Activated naive CD4-positive, alpha-beta T cell treated with anti-CD3 and anti-CD28 coated beads, Interleukin-2, amount 10 ng/mL, durations not matched to agents 5 hours and 36 hours (primary cell): ENCODE measurements around the gene SPC24. TPM values are rescaled to one million over a fixed set of nuclear protein-coding genes. Genes with fewer than 3 reads are reported as not detected.

Source experiments
- microRNA-seq: library from miRNA; unstranded; fragments of <30 nt; microRNA quantifications from one replicate; pipeline ENCODE4 v1.2.0, GENCODE V29; 2022; ENCODE audit warnings: borderline microRNAs expressed, borderline replicate concordance
- total RNA-seq, 2 experiments: library from RNA; stranded (reverse); gene quantifications; one replicate each; pipeline ENCODE4 v1.2.3, GENCODE V29; 2021

The SPC24 gene
- total RNA-seq = 10 to 100 TPM; 64.7 to 68.0 TPM

GRCh38 chr19:11155373-11156120 lies at the start of gene SPC24:
Gene SPC24 (minus strand): TSS chr19:11155782. CDS start chr19:11155776, 6 bp downstream.

GRCh38 chr19:11197291-11198174 lies 42.0 kb upstream of the SPC24 start, which contains the start of gene KANK2:
Gene KANK2 (minus strand): TSS chr19:11197545. CDS start chr19:11194511, 3,034 bp downstream.

Small RNA genes within 50 kb of the gene (microRNA-seq; reads per million reads assigned to microRNA genes)
- gene MIR6886 = 1.7 reads per million

Other genes with a start within 250 kb of the SPC24 start
- gene YIPF2, start 227.1 kb downstream of the SPC24 start, total RNA-seq = 10 to 100 TPM; 21.2 to 23.7 TPM
- gene TIMM29, start 227.0 kb downstream of the SPC24 start, total RNA-seq = 10 to 100 TPM; 20.8 to 23.1 TPM
- gene SMARCA4, start 194.8 kb downstream of the SPC24 start, total RNA-seq = 100 to 1,000 TPM; 102 to 110 TPM
- gene LDLR, start 66.3 kb downstream of the SPC24 start, total RNA-seq = 100 to 1,000 TPM; 142 to 150 TPM
- gene KANK2, start 41.8 kb upstream of the SPC24 start, total RNA-seq = 1 to 10 TPM; 7.4 to 8.5 TPM
- not detected for gene ANGPTL8, start 83.8 kb upstream of the SPC24 start, total RNA-seq
- gene DOCK6, start 106.7 kb upstream of the SPC24 start, total RNA-seq = under 1 TPM; 0.28 to 0.39 TPM
- gene TSPAN16, start 140.4 kb upstream of the SPC24 start, total RNA-seq = not detected
- 1 to 10 TPM; 6.4 to 7.0 TPM for gene RAB3D, start 183.9 kb upstream of the SPC24 start, total RNA-seq
- gene TMEM205, start 190.5 kb upstream of the SPC24 start, total RNA-seq = 10 to 100 TPM; 25.2 to 25.4 TPM
- gene CCDC159, start 190.7 kb upstream of the SPC24 start, total RNA-seq = 10 to 100 TPM; 21.4 to 22.4 TPM
- 1 to 10 TPM; 1.6 to 2.6 TPM for gene PLPPR2, start 199.7 kb upstream of the SPC24 start, total RNA-seq
- gene SWSAP1, start 218.9 kb upstream of the SPC24 start, total RNA-seq = 1 to 10 TPM; 3.7 to 4.3 TPM
- gene EPOR, start 228.5 kb upstream of the SPC24 start, total RNA-seq = 1 to 10 TPM; 5.8 to 6.1 TPM